K562 (cell line): ENCODE measurements around the gene CHST8. TPM values are rescaled to one million over a fixed set of nuclear protein-coding genes. Genes with fewer than 3 reads are reported as not detected.

Experiments
- ATAC-seq: fragments of 200-7000 bp; cut with Tn5 transposase; 3 replicates; pipeline ENCODE4 v1.9.1; 2020; ENCODE audit warnings: moderate library complexity
- BruUV-seq: library from RNA; stranded (reverse); fragments of 400-500 nt; replicated peaks from 2 replicates; lab custom pipeline; 2021; lab: Mats Ljungman, UMichigan
- CTCF ChIA-PET: fragments of 300-600 bp; formaldehyde crosslinking; extraction: SDS; loops from one replicate; lab custom pipeline; 2021; ENCODE audit warnings: low intra/inter-chr PET ratio; lab: Yijun Ruan, JAX
- POLR2A ChIA-PET: fragments of 300-600, 350-650 bp; sonication (Branson Sonifier 250); formaldehyde crosslinking; extraction: SDS; loops from one replicate; lab custom pipeline; 2021; ENCODE audit warnings: antibody characterized with exemption, inconsistent platforms; lab: Yijun Ruan, JAX
- DNase-seq, 4 experiments: peaks; one replicate each; pipeline versions ENCODE4 v3.0.0 to v3.0.0-alpha.2; 2011 to 2018; ENCODE audit warnings: low spot score in 3 of 4, mixed read lengths in 3 of 4; ENCODE audit errors: extremely low read depth in 1 of 4
- FAIRE-seq: peaks from 2 replicates; lab custom pipeline; 2011; peaks lifted over from hg19 to GRCh38; lab: Jason Lieb, UNC
- H2AFZ ChIP-seq: 2 replicates; pipeline ENCODE4 v1.6.0; 2011; ENCODE audit warnings: low read depth, low read length, control low read depth, inconsistent platforms
- H3K27ac ChIP-seq: fragments of 200-600 bp; 3 replicates; pipeline ENCODE4 v1.8.0; 2011; ENCODE audit warnings: low read depth, mild to moderate bottlenecking, control low read depth, inconsistent platforms, low read length, moderate library complexity, mixed read lengths; ENCODE audit errors: extremely low read depth
- H3K27me3 ChIP-seq, 2 experiments: fragments of 300-600 bp in 1 of 2; 2 replicates in 1 of 2; 3 replicates in 1 of 2; pipeline versions ENCODE4 v1.6.0 to v1.8.0; 2011; ENCODE audit warnings: inconsistent platforms in 2 of 2, low read length in 2 of 2, mild to moderate bottlenecking in 1 of 2, mixed read lengths in 1 of 2, moderate library complexity in 1 of 2; ENCODE audit not compliant: control insufficient read depth in 2 of 2, insufficient read depth in 2 of 2
- H3K36me3 ChIP-seq: fragments of 300-600 bp; 3 replicates; pipeline ENCODE4 v1.8.0; 2011; ENCODE audit warnings: mild to moderate bottlenecking, low read length, inconsistent platforms; ENCODE audit not compliant: control insufficient read depth, insufficient read depth
- H3K4me1 ChIP-seq, 2 experiments: fragments of 200-600 bp in 1 of 2; replicated peaks in 1 of 2; 2 replicates in 1 of 2; 3 replicates in 1 of 2; pipeline versions ENCODE4 v1.5.1 to v1.8.0; 2011; ENCODE audit warnings: inconsistent platforms in 2 of 2, low read length in 2 of 2, mild to moderate bottlenecking in 1 of 2, mixed read lengths in 1 of 2, moderate library complexity in 1 of 2; ENCODE audit not compliant: control insufficient read depth in 2 of 2, insufficient read depth in 2 of 2
- H3K4me2 ChIP-seq: 2 replicates; pipeline ENCODE4 v1.6.1; 2011; ENCODE audit warnings: low read length, control low read depth, inconsistent platforms, mixed read lengths; ENCODE audit not compliant: insufficient read depth
- H3K4me3 ChIP-seq: fragments of 200-600 bp; sonication (generic), shearing (Covaris generic); 2 replicates; pipeline ENCODE4 v1.5.1; 2016; ENCODE audit warnings: control low read depth, inconsistent platforms
- H3K79me2 ChIP-seq: fragments of 200-600 bp; 3 replicates; pipeline ENCODE4 v1.8.0; 2011; ENCODE audit warnings: low read length, inconsistent platforms; ENCODE audit not compliant: control insufficient read depth, insufficient read depth
- H3K9ac ChIP-seq, 2 experiments: 2 replicates each; pipeline versions ENCODE4 v1.6.0 to v1.6.1; 2011; ENCODE audit warnings: low read depth in 2 of 2, low read length in 2 of 2, control low read depth in 1 of 2, inconsistent platforms in 1 of 2, mild to moderate bottlenecking in 1 of 2, mixed read lengths in 1 of 2; ENCODE audit not compliant: insufficient read depth in 1 of 2
- H3K9me1 ChIP-seq: one replicate; pipeline ENCODE4 v1.6.0; 2011; ENCODE audit warnings: inconsistent platforms, mild to moderate bottlenecking, low read length, moderate library complexity; ENCODE audit not compliant: control insufficient read depth, insufficient read depth
- H3K9me3 ChIP-seq: replicated peaks from 2 replicates; pipeline ENCODE4 v1.5.1; 2011; ENCODE audit warnings: low read depth, low read length, inconsistent platforms; ENCODE audit not compliant: control insufficient read depth, insufficient read depth
- H4K20me1 ChIP-seq: replicated peaks from 2 replicates; pipeline ENCODE4 v1.6.1; 2011; ENCODE audit warnings: low read length, inconsistent platforms, mixed read lengths; ENCODE audit not compliant: control insufficient read depth, insufficient read depth
- AFF1 ChIP-seq, 2 experiments: fragments of 450-650 bp; IDR thresholded peaks; 2 replicates each; pipeline ENCODE4 v1.6.1; 2018; ENCODE audit warnings: mild to moderate bottlenecking in 2 of 2, low read depth in 1 of 2; ENCODE audit not compliant: partially characterized antibody in 2 of 2
- CTBP1 ChIP-seq: fragments of 450-650 bp; IDR thresholded peaks from 2 replicates; pipeline ENCODE4 v1.6.1; 2016; ENCODE audit warnings: borderline replicate concordance
- NRF1 ChIP-seq, 2 experiments: fragments of 450-650 bp; IDR thresholded peaks in 1 of 2; conservative IDR thresholded peaks in 1 of 2; 2 replicates each; pipeline ENCODE4 v1.6.1; 2014; ENCODE audit warnings: mild to moderate bottlenecking in 2 of 2
- SAP30 ChIP-seq: fragments of 200-600 bp; sonication (generic); IDR thresholded peaks from 2 replicates; pipeline ENCODE4 v1.6.1; 2012; ENCODE audit warnings: borderline replicate concordance, low read depth, mild to moderate bottlenecking, moderate library complexity, low read length, control low read depth, inconsistent platforms; ENCODE audit not compliant: insufficient read depth, poor library complexity, severe bottlenecking
- WGBS: fragments of 100-300 bp; shearing (Covaris generic); methylation state at CpG from one replicate; pipeline ENCODE4 v1.1.6; 2016; ENCODE audit warnings: low coverage, mixed read lengths; ENCODE audit not compliant: insufficient coverage; ENCODE audit errors: missing lambda C conversion rate; 5-methylcytosine and 5-hydroxymethylcytosine counted together
- in situ Hi-C: fragments of 300-500 bp; cut with MboI; formaldehyde crosslinking; loops from 4 replicates; pipeline ENCODE4 v1.15.0; 2018; ENCODE audit warnings: inconsistent platforms, mixed read lengths
- intact Hi-C: fragments of 100-400 bp; cut with micrococcal nuclease; formaldehyde crosslinking; loops from 2 replicates; pipeline ENCODE4 v1.14.2; 2022
- polyA plus RNA-seq, 8 experiments: library from polyadenylated mRNA; depleted of rRNA in 4 of 8; stranded (reverse) in 5 of 8; unstranded in 3 of 8; fragments of >200 nt; fragmentation: Nextera tagmentation in 2 of 8; fragmentation: Illumina TruSeq in 1 of 8; extraction: Ambion mirVana in 2 of 8; extraction: Trizol in 1 of 8; gene quantifications; 2 replicates each; pipeline versions ENCODE4 v1.2.1 to v1.2.3, GENCODE V29; 2011 to 2014; ENCODE audit warnings: inconsistent platforms in 1 of 8, missing spikeins in 1 of 8
- total RNA-seq, 7 experiments: library from RNA; depleted of rRNA in 6 of 7; stranded (reverse); fragments of >200 nt in 6 of 7; fragmentation: Illumina TruSeq in 2 of 7; extraction: Trizol in 2 of 7; gene quantifications; 2 replicates each; pipeline versions ENCODE4 v1.2.1 to v1.2.3, GENCODE V29; 2011 to 2021; ENCODE audit warnings: low replicate concordance in 1 of 7

CHST8 gene
- total and polyA plus RNA-seq, 9 of the 15 experiments (the other 6 are each of a cell fraction or from before 2014, with no cell fraction given): 0.11 TPM; not detected in 8

DNA sequence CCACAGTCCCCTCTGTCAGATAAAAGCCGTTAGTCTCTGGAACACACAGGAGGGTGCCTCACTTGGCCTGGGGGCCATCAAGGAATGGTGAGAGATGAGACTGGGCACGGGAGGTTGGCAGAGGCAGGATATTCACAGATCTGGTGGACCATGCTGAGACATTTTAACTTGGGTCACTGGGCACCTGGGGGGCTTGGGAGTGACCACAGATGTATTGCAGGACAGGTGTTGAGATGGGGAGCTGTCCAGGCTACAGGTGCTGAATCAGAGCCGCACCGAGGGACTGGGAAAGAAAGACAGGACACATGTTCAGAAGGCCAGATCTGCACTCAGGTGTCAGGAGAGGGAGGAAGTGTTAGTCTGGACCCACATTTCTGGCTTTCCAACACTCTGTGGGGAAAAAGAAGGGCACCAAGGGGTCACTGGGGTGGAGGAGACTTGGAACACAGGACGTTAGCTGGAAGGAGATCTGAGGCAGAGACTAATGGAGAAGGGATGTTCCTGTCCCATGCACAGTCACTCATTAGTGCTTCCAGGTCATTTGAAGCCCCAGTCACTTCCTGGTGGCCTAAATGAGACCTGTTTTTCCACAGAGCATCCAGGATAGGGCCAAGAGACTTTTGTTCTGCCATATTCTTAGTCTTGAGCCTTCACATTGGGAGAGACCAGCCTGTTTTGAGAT, 56.1 kb downstream of the CHST8 start (continued):
- peak in 1 of 2 experiments; percentile 37 for TF ChIP-seq AFF1 (IDR thresholded peaks at IDR 0.05; ENCODE audit: low read depth in 1 of 2, partially characterized antibody in 2 of 2)
- TF ChIP-seq, all 486 proteins: peak for 4

DNA sequence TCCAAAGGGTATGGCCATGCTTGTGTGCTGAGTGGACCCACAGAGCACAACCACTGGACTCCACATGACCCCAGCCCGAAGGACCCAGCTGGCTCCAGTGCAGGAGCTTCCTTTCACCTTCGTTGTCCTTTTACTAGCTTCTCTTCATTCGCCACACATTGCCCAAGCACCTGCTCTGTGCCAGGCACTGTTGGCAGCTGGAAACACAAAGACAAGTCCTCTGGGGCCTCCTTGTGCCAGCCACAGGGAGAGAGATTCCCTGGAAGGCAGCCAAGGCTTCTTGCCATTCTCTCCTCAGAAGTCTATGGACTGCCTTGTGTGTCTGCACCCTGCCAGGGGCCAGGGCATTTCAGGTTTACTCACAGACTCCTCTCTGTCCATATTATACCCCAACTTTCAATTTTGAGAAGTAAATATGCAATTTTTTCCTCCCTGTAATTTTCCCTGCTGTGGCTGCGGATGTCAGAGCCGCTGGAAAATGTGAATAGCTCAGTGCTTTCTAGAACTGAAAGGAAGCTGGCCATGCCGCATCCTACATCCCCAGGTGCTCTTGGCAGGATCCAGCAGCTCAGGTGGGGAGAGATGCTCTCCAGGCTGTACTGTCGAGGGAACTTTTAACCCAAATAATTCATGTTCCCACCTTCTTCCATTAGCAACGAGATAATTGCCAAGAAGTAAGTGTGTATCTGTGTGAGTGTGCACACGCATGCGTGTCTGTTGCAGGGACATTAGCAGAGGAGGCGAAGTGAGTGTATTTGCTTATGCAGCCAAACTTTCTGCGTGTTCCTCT, 57.2 kb downstream of the CHST8 start:
- intact Hi-C loops: no loop called here
- Histone ChIP-seq H2AFZ (no peak overlapping the region), H3K4me3 (no peak overlapping the region), H3K9ac (no peak overlapping the region), H4K20me1 (peaks cover 12% of the 10 kb centered on the region; the same call in 1 of the 2 replicates), H3K27me3 (peaks cover 0 to 14% of the 10 kb centered on the region in 2 experiments; a peak in 2 of 5 replicates)
- FAIRE-seq: no peak
- BruUV-seq: no TSS peak
- TF ChIP-seq NRF1 (conservative IDR thresholded peaks at IDR 0.05 in 1 of 2, IDR thresholded peaks at IDR 0.05 in 1 of 2) (peak; percentile 31 to 43; a peak in 2 of 4 replicates), CTBP1 (no peak), SAP30 (no peak)
- TF ChIP-seq, all 486 proteins: peak for 1
- Histone ChIP-seq H3K4me1 (no peaks in the 10 kb centered on the region), H3K4me2 (no peak overlapping the region), H3K9me3 (no peaks in the 10 kb centered on the region), H3K27ac (no peak overlapping the region), H3K79me2 (no peaks in the 10 kb centered on the region), H3K9me1 (no peaks in the 10 kb centered on the region), H3K36me3 (no peaks in the 10 kb centered on the region)
- WGBS: 2% methylated on average over 10 of the region's 12 CpGs
- CTCF ChIA-PET: no interaction called here
- in situ Hi-C loops: no loop called here
- POLR2A ChIA-PET: no interaction called here
- ATAC-seq (no peak), DNase-seq (no peak)
